Stimulated activated CD4-positive, alpha-beta T cell treated with anti-CD3 and anti-CD28 coated beads, Interleukin-1b, Interleukin-23, amount 100 ng/mL, for 48 hours (primary cell): ENCODE data around the gene CPSF4L.
"Not testable (repeated sequence)": the region's sequence is repeated elsewhere in the genome, so short reads cannot be mapped to it uniquely, and the experiment has no call there.

Experiments used
- DNase-seq: peaks from one replicate; pipeline ENCODE4 v3.0.0-alpha.2; 2020

The CPSF4L gene

GRCh38 chr17:73261617-73261951 lies at the start of gene CPSF4L:
TSS of gene CPSF4L (minus strand) at chr17:73261880. CDS start at chr17:73261818, 62 bp downstream.
- DNase-seq = no peak

GRCh38 chr17:73311428-73311780 lies 49.7 kb upstream of the CPSF4L start:
- no peak for DNase-seq

- no peak for DNase-seq
Observed at GRCh38 chr17:73309727-73310596, 48.3 kb upstream of the CPSF4L start.

- DNase-seq = not testable (repeated sequence)
Observed at GRCh38 chr17:73308959-73309358, 47.3 kb upstream of the CPSF4L start.

GRCh38 chr17:73308017-73308823 lies 46.5 kb upstream of the CPSF4L start:
- no peak for DNase-seq

- no peak for DNase-seq
Observed at GRCh38 chr17:73307130-73307529, 45.5 kb upstream of the CPSF4L start.

GRCh38 chr17:73305845-73306836 lies 44.5 kb upstream of the CPSF4L start:
- no peak for DNase-seq

- DNase-seq = no peak
Observed at GRCh38 chr17:73304971-73305812, 43.5 kb upstream of the CPSF4L start.

GRCh38 chr17:73304438-73304837 lies 42.8 kb upstream of the CPSF4L start:
- DNase-seq = no peak

- no peak for DNase-seq
Observed at GRCh38 chr17:73302189-73302588, 40.5 kb upstream of the CPSF4L start.

- DNase-seq = no peak
Observed at GRCh38 chr17:73301369-73301768, 39.7 kb upstream of the CPSF4L start.

GRCh38 chr17:73300392-73300791 lies 38.7 kb upstream of the CPSF4L start:
- DNase-seq = no peak

- no peak for DNase-seq
Observed at GRCh38 chr17:73297934-73298861, 36.5 kb upstream of the CPSF4L start.

- DNase-seq = no peak
Observed at GRCh38 chr17:73293480-73293911, 31.8 kb upstream of the CPSF4L start.

- DNase-seq = no peak
Observed at GRCh38 chr17:73293031-73293430, 31.4 kb upstream of the CPSF4L start.

GRCh38 chr17:73292031-73292531 lies 30.4 kb upstream of the CPSF4L start:
- no peak for DNase-seq

GRCh38 chr17:73291260-73291801 lies 29.7 kb upstream of the CPSF4L start:
- no peak for DNase-seq

GRCh38 chr17:73290399-73291259 lies 28.9 kb upstream of the CPSF4L start:
- DNase-seq = no peak
